Pancreas (tissue), 10 donors: ENCODE measurements around the gene CYP4A22. TPM values are rescaled to one million over a fixed set of nuclear protein-coding genes. Genes with fewer than 3 reads are reported as not detected.

Experiments
- ATAC-seq, 4 donors: fragments of 200-7000 bp; cut with Tn5 transposase; one replicate each; pipeline versions ENCODE4 v1.8.0 to v1.9.1; 2020; ENCODE audit warnings: mild to moderate bottlenecking in 4 of 4, moderate library complexity in 4 of 4
- DNase-seq, 6 donors: peaks; one replicate each; pipeline ENCODE4 v3.0.0-alpha.2; 2020
- FAIRE-seq: peaks from 2 replicates; lab custom pipeline; 2012; peaks lifted over from hg19 to GRCh38; lab: Jason Lieb, UNC
- H3K27ac ChIP-seq, 4 donors: fragments of 200-600 bp; sonication (generic); 1 replicate in 3 of 4; 2 replicates in 1 of 4; pipeline versions ENCODE4 v1.5.0 to v1.8.0; 2020
- H3K27me3 ChIP-seq, 4 donors: fragments of 200-600 bp; one replicate each; pipeline ENCODE4 v1.8.0; 2021
- H3K36me3 ChIP-seq, 3 donors: fragments of 200-600 bp; sonication (generic) in 1 of 3; one replicate each; pipeline versions ENCODE4 v1.5.0 to v1.8.0; 2020 to 2021
- H3K4me1 ChIP-seq, 3 donors: fragments of 200-600 bp; one replicate each; pipeline ENCODE4 v1.8.0; 2021
- H3K4me3 ChIP-seq, 4 donors: fragments of 200-600 bp; sonication (generic) in 2 of 4; one replicate each; pipeline versions ENCODE4 v1.5.0 to v1.8.0; 2020 to 2021
- H3K9me3 ChIP-seq, 4 donors: fragments of 200-600 bp; one replicate each; pipeline ENCODE4 v1.8.0; 2021
- WGBS, 2 donors: extraction: QIAGEN DNeasy Blood & Tissue Kit; methylation state at CpG; one replicate each; pipeline ENCODE4 v1.1.7; 2013; 5-methylcytosine and 5-hydroxymethylcytosine counted together
- intact Hi-C, 3 donors: fragments of 100-400 bp; cut with DNase I; formaldehyde crosslinking; loops; one replicate each; pipeline versions ENCODE4 v1.11.1 to v1.14.2; 2022
- polyA plus RNA-seq, 2 donors: library from polyadenylated mRNA; stranded (reverse); fragments of 200-250 nt; gene quantifications; one replicate each; pipeline ENCODE4 v1.2.3, GENCODE V29; 2013
- total RNA-seq, 6 donors: library from RNA; stranded (reverse); fragmentation: NEBNext Ultra II Directional in 4 of 6; extraction: Animal tissue kit (Norgen Biotek cat#: 25700) in 4 of 6; gene quantifications; one replicate each; pipeline versions ENCODE4 v1.2.1 to v1.2.4, GENCODE V29; 2021 to 2023
- TF ChIP-seq, protein P1 (sequence below), 4 donors: fragments of 200-600 bp; sonication (generic) in 3 of 4; IDR thresholded peaks; one replicate each; pipeline versions ENCODE4 v1.5.0 to v1.8.0; 2021; ENCODE audit warnings: antibody characterized with exemption in 4 of 4
- donor health status: healthy with polysubstance abuse.
- donor health status: DM: no; HTN: no; CAD: no; lungs with moderate emphysema.
- donor health status: DM: no; HTN: no; CAD: no.
- donor health status: control.
- donor health status: control.
- donor health status: Bipolar disorder and iron deficiency.
- donor health status: DM: yes; HTN: yes; CAD: no.
- donor health status: DM: no; HTN: no; CAD: no.
- donor health status: DM: no; HTN: no; CAD: no.
- donor health status: DM: yes; HTN: yes; CAD: no.

CYP4A22 gene
- total and polyA plus RNA-seq, 8 donors: 0.11 to 0.28 (median 0.19) TPM; not detected in 5

DNA sequence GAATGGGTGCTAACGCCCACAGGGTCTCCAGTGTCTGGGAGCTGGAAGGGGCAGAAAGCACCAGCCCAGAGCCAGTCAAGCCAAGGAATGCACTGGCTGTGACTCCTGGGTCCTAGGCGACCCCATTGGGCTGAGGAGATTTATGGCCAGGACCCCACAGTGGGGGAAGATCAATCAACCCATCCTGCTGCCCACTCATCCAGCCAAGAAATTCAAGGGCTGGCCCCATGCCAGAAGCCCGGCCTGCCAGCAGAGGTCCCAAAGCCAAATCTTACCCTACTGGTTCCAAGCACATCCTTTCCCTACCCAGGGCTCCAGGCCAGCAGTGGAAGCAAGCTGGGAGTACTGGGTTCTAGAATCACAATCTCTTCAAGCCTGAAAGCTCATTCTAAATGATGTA lies 59.4 kb downstream of the CYP4A22 start:
- intact Hi-C loops: no loop called here

GRCh38 chr1:47198214-47198613 lies 61.0 kb downstream of the CYP4A22 start:
- no peak overlapping the region for H3K27ac ChIP-seq
- no peak for ATAC-seq
- WGBS, 2 donors: 78 to 85% methylated on average over 4 of the region's 4 CpGs
- no peaks in the 10 kb centered on the region for H3K36me3 ChIP-seq
- H3K27me3 ChIP-seq: no peaks in the 10 kb centered on the region
- intact Hi-C loops: no loop called here
- H3K9me3 ChIP-seq: no peaks in the 10 kb centered on the region
- no peaks in the 10 kb centered on the region for H3K4me1 ChIP-seq
- TF ChIP-seq, protein P1, sequence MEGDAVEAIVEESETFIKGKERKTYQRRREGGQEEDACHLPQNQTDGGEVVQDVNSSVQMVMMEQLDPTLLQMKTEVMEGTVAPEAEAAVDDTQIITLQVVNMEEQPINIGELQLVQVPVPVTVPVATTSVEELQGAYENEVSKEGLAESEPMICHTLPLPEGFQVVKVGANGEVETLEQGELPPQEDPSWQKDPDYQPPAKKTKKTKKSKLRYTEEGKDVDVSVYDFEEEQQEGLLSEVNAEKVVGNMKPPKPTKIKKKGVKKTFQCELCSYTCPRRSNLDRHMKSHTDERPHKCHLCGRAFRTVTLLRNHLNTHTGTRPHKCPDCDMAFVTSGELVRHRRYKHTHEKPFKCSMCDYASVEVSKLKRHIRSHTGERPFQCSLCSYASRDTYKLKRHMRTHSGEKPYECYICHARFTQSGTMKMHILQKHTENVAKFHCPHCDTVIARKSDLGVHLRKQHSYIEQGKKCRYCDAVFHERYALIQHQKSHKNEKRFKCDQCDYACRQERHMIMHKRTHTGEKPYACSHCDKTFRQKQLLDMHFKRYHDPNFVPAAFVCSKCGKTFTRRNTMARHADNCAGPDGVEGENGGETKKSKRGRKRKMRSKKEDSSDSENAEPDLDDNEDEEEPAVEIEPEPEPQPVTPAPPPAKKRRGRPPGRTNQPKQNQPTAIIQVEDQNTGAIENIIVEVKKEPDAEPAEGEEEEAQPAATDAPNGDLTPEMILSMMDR (IDR thresholded peaks at IDR 0.05): no peak
- no peak for DNase-seq
- H3K4me3 ChIP-seq: no peak overlapping the region
- no peak for FAIRE-seq

More for the DNA sequence above, 59.4 kb downstream of the CYP4A22 start:
- Histone ChIP-seq H3K27me3 (no peaks in the 10 kb centered on the region), H3K4me3 (no peak overlapping the region), H3K27ac (no peak overlapping the region), H3K36me3 (no peaks in the 10 kb centered on the region), H3K9me3 (no peaks in the 10 kb centered on the region), H3K4me1 (peaks cover 4 to 10% (median 6%) of the 10 kb centered on the region in 3 donors)
- FAIRE-seq (no peak), DNase-seq (no peak), ATAC-seq (no peak)
- TF ChIP-seq, protein P1 (IDR thresholded peaks at IDR 0.05): no peak
- WGBS, 2 donors: 35 to 44% methylated on average over 3 of the region's 3 CpGs

Other genes starting within 250 kb of the CYP4A22 start
- gene CYP4A11, start 196.0 kb upstream of the CYP4A22 start, total RNA-seq: under 1 TPM in 4 of 6 donors, not detected in 2; 0.26 to 0.74 (median 0.35) TPM
- under 1 TPM; 0.23 to 0.87 TPM for gene CYP4A11, start 196.0 kb upstream of the CYP4A22 start, polyA plus RNA-seq
- gene CYP4X1, start 113.8 kb upstream of the CYP4A22 start, total RNA-seq: 1 to 10 TPM in 4 of 6 donors, under 1 TPM in 2; 0.39 to 3.0 (median 1.5) TPM
- gene CYP4X1, start 113.8 kb upstream of the CYP4A22 start, polyA plus RNA-seq: 1 to 10 TPM; 1.1 to 3.5 TPM
- gene CYP4Z1, start 70.2 kb upstream of the CYP4A22 start, total RNA-seq: under 1 TPM in 2 of 6 donors, not detected in 4; 0.06 to 0.29 TPM
- gene CYP4Z1, start 70.2 kb upstream of the CYP4A22 start, polyA plus RNA-seq: under 1 TPM; 0.30 to 0.40 TPM
- 10 to 100 TPM; 26.6 to 55.9 (median 46.4) TPM for gene PDZK1IP1, start 52.6 kb downstream of the CYP4A22 start, total RNA-seq
- gene PDZK1IP1, start 52.6 kb downstream of the CYP4A22 start, polyA plus RNA-seq: 10 to 100 TPM; 26.1 to 41.9 TPM
- 1 to 10 TPM in 2 of 6 donors, under 1 TPM in 4; 0.28 to 1.2 (median 0.39) TPM for gene TAL1, start 94.8 kb downstream of the CYP4A22 start, total RNA-seq
- gene TAL1, start 94.8 kb downstream of the CYP4A22 start, polyA plus RNA-seq: 1 to 10 TPM; 1.8 to 3.2 TPM
- gene STIL, start 176.7 kb downstream of the CYP4A22 start, total RNA-seq: 1 to 10 TPM in 2 of 6 donors, under 1 TPM in 4; 0.43 to 1.5 (median 0.67) TPM
- under 1 TPM; 0.49 to 0.56 TPM for gene STIL, start 176.7 kb downstream of the CYP4A22 start, polyA plus RNA-seq
- 10 to 100 TPM; 51.1 to 93.0 (median 75.2) TPM for gene CMPK1, start 196.3 kb downstream of the CYP4A22 start, total RNA-seq
- 10 to 100 TPM; 43.8 to 54.9 TPM for gene CMPK1, start 196.3 kb downstream of the CYP4A22 start, polyA plus RNA-seq